Measurements from ENCODE around the gene SPRTN. TPM values are rescaled to one million over a fixed set of nuclear protein-coding genes. Genes with fewer than 3 reads are reported as not detected.

Gene SPRTN
- polyA plus RNA-seq, 1 experiment = 10.0 TPM

DNA sequence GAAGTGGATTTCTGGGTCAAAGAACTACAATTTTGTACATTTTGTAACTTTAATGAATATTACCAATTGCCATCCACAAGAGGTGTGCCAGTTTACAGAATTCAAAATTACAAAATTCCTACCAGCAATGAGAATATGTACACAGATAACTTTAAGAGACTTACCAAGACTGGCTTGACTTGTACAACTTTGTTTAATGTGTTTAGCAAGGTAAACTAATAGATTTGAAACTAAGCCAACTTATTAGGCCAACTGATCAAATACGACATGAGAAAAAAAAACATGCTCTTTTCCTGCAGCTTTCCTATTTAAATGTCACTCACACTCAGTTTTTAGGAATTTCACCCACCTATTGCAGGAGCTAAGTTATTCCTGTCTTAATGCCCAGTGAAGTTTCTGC is 11.8 kb upstream of the SPRTN start:
- ChIA-PET CTCF (interaction anchor here (1.0 kb wide), 1 partner anchor 16 kb away, joined by 3 read pairs; no protein-coding TSS in a partner anchor), POLR2A (no interaction called here)
- TF ChIP-seq, protein P1, sequence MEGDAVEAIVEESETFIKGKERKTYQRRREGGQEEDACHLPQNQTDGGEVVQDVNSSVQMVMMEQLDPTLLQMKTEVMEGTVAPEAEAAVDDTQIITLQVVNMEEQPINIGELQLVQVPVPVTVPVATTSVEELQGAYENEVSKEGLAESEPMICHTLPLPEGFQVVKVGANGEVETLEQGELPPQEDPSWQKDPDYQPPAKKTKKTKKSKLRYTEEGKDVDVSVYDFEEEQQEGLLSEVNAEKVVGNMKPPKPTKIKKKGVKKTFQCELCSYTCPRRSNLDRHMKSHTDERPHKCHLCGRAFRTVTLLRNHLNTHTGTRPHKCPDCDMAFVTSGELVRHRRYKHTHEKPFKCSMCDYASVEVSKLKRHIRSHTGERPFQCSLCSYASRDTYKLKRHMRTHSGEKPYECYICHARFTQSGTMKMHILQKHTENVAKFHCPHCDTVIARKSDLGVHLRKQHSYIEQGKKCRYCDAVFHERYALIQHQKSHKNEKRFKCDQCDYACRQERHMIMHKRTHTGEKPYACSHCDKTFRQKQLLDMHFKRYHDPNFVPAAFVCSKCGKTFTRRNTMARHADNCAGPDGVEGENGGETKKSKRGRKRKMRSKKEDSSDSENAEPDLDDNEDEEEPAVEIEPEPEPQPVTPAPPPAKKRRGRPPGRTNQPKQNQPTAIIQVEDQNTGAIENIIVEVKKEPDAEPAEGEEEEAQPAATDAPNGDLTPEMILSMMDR (IDR thresholded peaks at IDR 0.05; ENCODE audit: insufficient read depth, low read depth, low read length) = no peak
- Histone ChIP-seq H3K4me3 (ENCODE audit: low read depth, low read length) (no peak overlapping the region), H3K36me3 (ENCODE audit: control insufficient read depth, insufficient read depth, low read length) (no peaks in the 10 kb centered on the region), H3K27me3 (ENCODE audit: control insufficient read depth, insufficient read depth, low read length) (no peaks in the 10 kb centered on the region)
- DNase-seq (ENCODE audit: low read depth) = no peak

DNA sequence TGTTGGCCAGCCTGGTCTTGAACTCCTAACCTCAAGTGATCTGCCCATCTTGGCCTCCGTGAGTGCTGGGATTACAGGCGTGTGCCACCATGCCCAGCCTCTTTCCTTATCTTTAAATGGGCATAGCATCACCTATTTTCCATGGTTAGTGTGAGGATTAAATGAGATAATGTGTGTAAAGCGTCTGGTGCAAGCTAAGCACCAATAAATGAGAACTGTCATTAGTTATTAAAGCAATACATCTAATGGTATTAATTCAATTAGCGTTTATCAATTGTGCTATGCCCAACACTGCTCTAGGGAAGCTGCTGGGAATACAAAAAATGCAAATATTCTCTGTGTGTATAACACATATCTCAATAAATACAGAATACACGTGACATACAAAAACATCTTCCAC is 10.5 kb upstream of the SPRTN start:
- Histone ChIP-seq H3K36me3 (ENCODE audit: control insufficient read depth, insufficient read depth, low read length) (no peaks in the 10 kb centered on the region), H3K27me3 (ENCODE audit: control insufficient read depth, insufficient read depth, low read length) (no peaks in the 10 kb centered on the region), H3K4me3 (ENCODE audit: low read depth, low read length) (no peak overlapping the region)
- CTCF ChIA-PET = no interaction called here
- POLR2A ChIA-PET = no interaction called here
- no peak for DNase-seq (ENCODE audit: low read depth)
- TF ChIP-seq, protein P1 (IDR thresholded peaks at IDR 0.05; ENCODE audit: insufficient read depth, low read depth, low read length) = no peak

DNA sequence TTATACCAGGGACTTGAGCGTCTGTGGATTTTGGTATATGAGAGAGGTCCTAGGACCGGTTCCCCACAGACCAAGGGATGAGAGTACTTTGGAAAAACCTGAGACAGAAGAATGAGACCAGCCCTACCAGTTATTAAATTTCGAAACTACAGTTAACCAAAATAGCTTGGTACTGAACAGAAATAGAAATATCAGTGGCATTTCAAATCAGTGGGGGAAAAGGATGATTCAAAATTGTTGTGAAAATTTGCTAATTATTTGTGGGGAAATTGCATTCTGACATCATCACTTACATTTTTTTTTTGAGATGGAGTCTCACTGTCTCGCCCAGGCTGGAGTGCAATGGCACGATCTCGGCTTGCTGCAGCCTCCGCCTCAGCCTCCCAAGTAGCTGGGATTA is 8.6 kb upstream of the SPRTN start:
- CTCF ChIA-PET = interaction anchor here (1.2 kb wide), 1 partner anchor 336 kb away, joined by 3 read pairs; no protein-coding TSS in a partner anchor
- no peak overlapping the region for H3K4me3 ChIP-seq (ENCODE audit: low read depth, low read length)
- no peaks in the 10 kb centered on the region for H3K27me3 ChIP-seq (ENCODE audit: control insufficient read depth, insufficient read depth, low read length)
- no peaks in the 10 kb centered on the region for H3K36me3 ChIP-seq (ENCODE audit: control insufficient read depth, insufficient read depth, low read length)
- TF ChIP-seq, protein P1 (IDR thresholded peaks at IDR 0.05; ENCODE audit: insufficient read depth, low read depth, low read length) = no peak
- POLR2A ChIA-PET = no interaction called here
- no peak for DNase-seq (ENCODE audit: low read depth)

DNA sequence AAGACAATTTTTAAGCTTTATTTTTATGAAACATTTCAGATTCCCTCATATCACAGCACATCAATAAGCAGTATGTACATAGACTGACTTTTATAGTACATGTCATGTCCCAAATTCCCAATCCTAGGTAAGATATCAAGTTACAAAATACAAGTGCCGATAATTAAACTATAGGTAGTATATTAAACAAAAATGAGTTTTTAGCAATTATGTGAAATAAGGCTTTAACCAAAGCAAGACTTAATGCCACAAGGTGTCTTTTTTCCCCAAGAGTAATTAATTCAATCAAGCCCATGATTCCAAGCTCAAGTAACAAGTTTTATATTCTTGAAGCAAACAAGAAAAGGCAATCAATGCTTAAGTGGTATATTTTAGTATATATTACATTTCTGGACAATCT is 5.3 kb upstream of the SPRTN start:
- TF ChIP-seq, protein P1 (IDR thresholded peaks at IDR 0.05; ENCODE audit: insufficient read depth, low read depth, low read length) = no peak
- ChIA-PET POLR2A (no interaction called here), CTCF (interaction anchor here (0.6 to 1.4 kb wide), 2 partner anchors 14 to 347 kb away, joined by 3 read pairs; no protein-coding TSS in a partner anchor)
- H3K4me3 ChIP-seq (ENCODE audit: low read depth, low read length) = no peak overlapping the region
- no peak for DNase-seq (ENCODE audit: low read depth)
- no peaks in the 10 kb centered on the region for H3K27me3 ChIP-seq (ENCODE audit: control insufficient read depth, insufficient read depth, low read length)
- H3K36me3 ChIP-seq (ENCODE audit: control insufficient read depth, insufficient read depth, low read length) = no peaks in the 10 kb centered on the region

DNA sequence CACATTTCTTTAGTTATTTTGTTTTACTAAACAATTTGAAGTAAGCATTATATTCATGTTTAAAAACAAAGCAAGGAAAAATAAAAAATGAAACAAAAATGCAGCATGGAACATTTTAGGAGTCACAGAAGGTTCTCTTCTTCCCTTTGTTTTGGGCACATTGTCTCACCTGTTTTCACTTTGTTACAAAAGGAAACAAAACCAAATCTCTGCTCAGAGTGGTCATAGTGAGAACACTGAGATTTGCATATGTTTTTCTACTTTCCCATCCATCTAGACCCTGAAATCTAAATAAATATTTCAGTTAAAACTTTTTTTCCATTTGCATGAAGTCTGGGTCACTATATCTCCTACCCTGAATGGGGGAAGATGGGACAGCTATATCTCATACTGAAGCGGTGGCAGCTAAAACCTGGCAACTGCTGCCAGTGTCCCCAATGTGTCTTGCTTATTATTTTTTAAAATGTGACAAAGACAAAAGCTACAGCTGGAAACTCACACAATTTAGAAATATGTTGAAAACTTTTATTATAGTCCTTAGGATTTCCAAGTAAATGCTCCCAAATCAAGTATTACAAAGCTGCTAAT is 3.9 kb upstream of the SPRTN start:
- DNase-seq (ENCODE audit: low read depth) = no peak
- Histone ChIP-seq H3K36me3 (ENCODE audit: control insufficient read depth, insufficient read depth, low read length) (no peaks in the 10 kb centered on the region), H3K27me3 (ENCODE audit: control insufficient read depth, insufficient read depth, low read length) (no peaks in the 10 kb centered on the region), H3K4me3 (ENCODE audit: low read depth, low read length) (peak overlapping the region; percentile 27)
- CTCF ChIA-PET = interaction anchor here (1.0 to 1.4 kb wide), 2 partner anchors 15 to 18 kb away, joined by 3 read pairs; no protein-coding TSS in a partner anchor
- POLR2A ChIA-PET = no interaction called here
- TF ChIP-seq, protein P1 (IDR thresholded peaks at IDR 0.05; ENCODE audit: insufficient read depth, low read depth, low read length) = no peak

All from BJ (cell line).